AG20443 (cell line): ENCODE measurements around the gene CABLES1.
A peak's percentile ranks its signal among the peaks of the same experiment; 100 is the strongest.
"Not testable (repeated sequence)": the region's sequence is repeated elsewhere in the genome, so short reads cannot be mapped to it uniquely, and the experiment has no call there.

Experiments
- DNase-seq: peaks from one replicate; pipeline ENCODE4 v3.0.0; 2012; ENCODE audit warnings: low spot score, mixed read lengths

CABLES1 gene

GRCh38 chr18:23142251-23142929 is 7.1 kb downstream of the CABLES1 start:
- DNase-seq, result no peak

GRCh38 chr18:23143016-23143814 is 7.9 kb downstream of the CABLES1 start:
- DNase-seq, result peak; percentile 51

GRCh38 chr18:23143815-23144261 is 8.6 kb downstream of the CABLES1 start:
- no peak for DNase-seq

- DNase-seq, result no peak
These were observed 9.4 kb downstream of the CABLES1 start for GRCh38 chr18:23144640-23145039.

- no peak for DNase-seq
These were observed 10.3 kb downstream of the CABLES1 start for GRCh38 chr18:23145621-23146020.

GRCh38 chr18:23146861-23147469 is 11.7 kb downstream of the CABLES1 start:
- no peak for DNase-seq

- DNase-seq, result no peak
These were observed 13.1 kb downstream of the CABLES1 start for GRCh38 chr18:23148382-23148781.

GRCh38 chr18:23149570-23149969 is 14.3 kb downstream of the CABLES1 start:
- no peak for DNase-seq

- no peak for DNase-seq
These were observed 16.3 kb downstream of the CABLES1 start for GRCh38 chr18:23151414-23152099.

GRCh38 chr18:23154030-23154429 is 18.7 kb downstream of the CABLES1 start:
- peak; percentile 38 for DNase-seq

GRCh38 chr18:23154823-23155500 is 19.7 kb downstream of the CABLES1 start:
- no peak for DNase-seq

GRCh38 chr18:23155537-23155936 is 20.3 kb downstream of the CABLES1 start:
- no peak for DNase-seq

- no peak for DNase-seq
These were observed 20.8 kb downstream of the CABLES1 start for GRCh38 chr18:23156134-23156533.

GRCh38 chr18:23158058-23158457 is 22.8 kb downstream of the CABLES1 start:
- no peak for DNase-seq

- DNase-seq, result not testable (repeated sequence)
These were observed 23.6 kb downstream of the CABLES1 start for GRCh38 chr18:23158884-23159283.

- no peak for DNase-seq
These were observed 24.1 kb downstream of the CABLES1 start for GRCh38 chr18:23159344-23159743.

GRCh38 chr18:23162473-23162872 is 27.2 kb downstream of the CABLES1 start:
- no peak for DNase-seq

GRCh38 chr18:23163786-23164533 is 28.7 kb downstream of the CABLES1 start:
- DNase-seq, result no peak

- DNase-seq, result no peak
These were observed 30.2 kb downstream of the CABLES1 start for GRCh38 chr18:23165271-23166068.

GRCh38 chr18:23166891-23167541 is 31.7 kb downstream of the CABLES1 start:
- peak; percentile 42 for DNase-seq
